Measurements from ENCODE around the gene MYO1D.

DNA sequence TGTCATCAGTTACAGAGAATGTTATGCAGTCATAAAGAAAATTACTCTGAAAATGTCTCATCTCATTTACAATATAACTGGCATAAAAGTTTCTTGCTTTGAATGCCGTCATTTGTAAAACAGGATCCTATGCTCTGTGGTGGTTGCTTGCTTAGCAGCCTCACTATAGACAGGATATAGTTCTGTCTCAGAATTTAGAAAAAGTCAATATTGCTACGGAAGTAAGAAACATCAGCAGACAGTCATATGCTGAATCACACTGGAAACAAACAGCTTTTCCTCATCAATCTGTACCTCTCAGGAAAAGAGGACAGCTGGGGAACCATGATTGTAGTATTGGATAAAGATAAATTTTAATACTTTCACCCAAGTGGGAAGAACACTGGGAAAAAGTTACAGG lies 105.5 kb downstream of the MYO1D start:
- TF ChIP-seq EZH2phosphoT487 (IDR thresholded peaks at IDR 0.05; ENCODE audit: low read length) (no peak), EZH2 (optimal IDR thresholded peaks at IDR 0.05; ENCODE audit: low read depth, low read length) (no peak)

All from MM.1S (cell line).